Upper lobe of left lung (tissue), 6 donors: Measurements from ENCODE around the gene CCDC149. TPM values are rescaled to one million over a fixed set of nuclear protein-coding genes. Genes with fewer than 3 reads are reported as not detected.

Source experiments
- ATAC-seq, 2 donors: fragments of 200-7000 bp; cut with Tn5 transposase; one replicate each; pipeline ENCODE4 v1.9.1; 2022; ENCODE audit warnings: mild to moderate bottlenecking in 2 of 2, moderate library complexity in 2 of 2; ENCODE audit not compliant: low FRiP score in 2 of 2
- DNase-seq, 2 donors: peaks; one replicate each; pipeline ENCODE4 v3.0.0-alpha.2; 2019 to 2020
- H3K27ac ChIP-seq, 4 donors: fragments of 200-600 bp; sonication (generic); one replicate each; pipeline ENCODE4 v1.5.1; 2016 to 2019
- H3K27me3 ChIP-seq, 4 donors: fragments of 200-600 bp; sonication (generic); one replicate each; pipeline ENCODE4 v1.5.1; 2017 to 2019
- H3K36me3 ChIP-seq, 4 donors: fragments of 200-600 bp; sonication (generic); one replicate each; pipeline ENCODE4 v1.5.1; 2016 to 2019
- H3K4me1 ChIP-seq, 4 donors: fragments of 200-600 bp; sonication (generic); one replicate each; pipeline ENCODE4 v1.5.1; 2018 to 2019
- H3K4me3 ChIP-seq, 4 donors: fragments of 200-600 bp; sonication (generic); one replicate each; pipeline ENCODE4 v1.5.1; 2017 to 2019; ENCODE audit warnings: mild to moderate bottlenecking in 2 of 4, moderate library complexity in 1 of 4
- H3K9me3 ChIP-seq, 4 donors: fragments of 200-600 bp; sonication (generic); one replicate each; pipeline ENCODE4 v1.5.1; 2018 to 2019
- CTCF ChIP-seq, 6 experiments: fragments of 450-650 bp in 4 of 6; fragments of 200-600 bp in 2 of 6; sonication (generic) in 2 of 6; IDR thresholded peaks; one replicate each; pipeline ENCODE4 v1.5.1; 2016 to 2019; ENCODE audit warnings: antibody characterized with exemption in 6 of 6
- EP300 ChIP-seq, 4 donors: sonication (generic); formaldehyde crosslinking; IDR thresholded peaks; one replicate each; pipeline ENCODE4 v1.5.1; 2017; ENCODE audit warnings: antibody characterized with exemption in 4 of 4, control low read depth in 2 of 4
- POLR2A ChIP-seq, 4 donors: fragments of 450-650 bp; IDR thresholded peaks; one replicate each; pipeline ENCODE4 v1.5.1; 2016 to 2017; ENCODE audit warnings: antibody characterized with exemption in 4 of 4, mild to moderate bottlenecking in 2 of 4
- POLR2AphosphoS5 ChIP-seq, 2 donors: sonication (generic); formaldehyde crosslinking; IDR thresholded peaks; one replicate each; pipeline ENCODE4 v1.5.1; 2017; ENCODE audit warnings: antibody characterized with exemption in 2 of 2
- WGBS, 2 donors: methylation state at CpG; one replicate each; pipeline ENCODE4 v1.1.5; 2017 to 2018; 5-methylcytosine and 5-hydroxymethylcytosine counted together
- total RNA-seq, 6 donors: library from RNA; depleted of rRNA in 4 of 6; stranded (reverse); fragments of >200 nt in 4 of 6; gene quantifications; one replicate each; pipeline versions ENCODE4 v1.1.0 to v1.2.1, GENCODE V29; 2016 to 2021
- donor health status: DM: no; HTN: no; CAD: no; lungs with moderate emphysema.
- donor health status: DM: no; HTN: yes; CAD: no; lungs with severe emphysema.

The CCDC149 gene
- total RNA-seq, 6 donors from 2014 or later = 13.4 to 31.3 (median 22.3) TPM

- no peak overlapping the region for H3K27ac ChIP-seq
- H3K9me3 ChIP-seq = no peaks in the 10 kb centered on the region
- no peaks in the 10 kb centered on the region for H3K36me3 ChIP-seq
- TF ChIP-seq POLR2A (IDR thresholded peaks at IDR 0.05) (no peak), CTCF (IDR thresholded peaks at IDR 0.05) (no peak), POLR2AphosphoS5 (IDR thresholded peaks at IDR 0.05) (no peak), EP300 (IDR thresholded peaks at IDR 0.05) (no peak)
- DNase-seq (no peak), ATAC-seq (no peak)
- H3K4me3 ChIP-seq = no peak overlapping the region
- WGBS, 2 donors = 54 to 57% methylated on average over 6 of the region's 6 CpGs
- H3K27me3 ChIP-seq = no peaks in the 10 kb centered on the region
- peaks cover 0 to 5% (median 1%) of the 10 kb centered on the region in 4 donors for H3K4me1 ChIP-seq
These were observed 130.7 kb downstream of the CCDC149 start for GRCh38 chr4:24781999-24782745.

- WGBS, 2 donors = 82 to 97% methylated on average over 2 of the region's 2 CpGs
These were observed 131.8 kb downstream of the CCDC149 start for GRCh38 chr4:24780936-24781495.

GRCh38 chr4:24778464-24779225, 134.2 kb downstream of the CCDC149 start:
- TF ChIP-seq POLR2AphosphoS5 (IDR thresholded peaks at IDR 0.05) (peak; percentile 28 to 61), EP300 (IDR thresholded peaks at IDR 0.05) (peak in 1 of 4 donors; percentile 17), CTCF (IDR thresholded peaks at IDR 0.05) (no peak), POLR2A (IDR thresholded peaks at IDR 0.05) (no peak)
- no peaks in the 10 kb centered on the region for H3K36me3 ChIP-seq
- WGBS, 2 donors = 48 to 53% methylated on average over 3 of the region's 3 CpGs
- H3K27me3 ChIP-seq = no peaks in the 10 kb centered on the region
- H3K9me3 ChIP-seq = no peaks in the 10 kb centered on the region
- no peak overlapping the region for H3K4me3 ChIP-seq
- ATAC-seq = peak in 1 of 2 donors; percentile 90
- H3K27ac ChIP-seq = no peak overlapping the region
- H3K4me1 ChIP-seq = peaks cover 0 to 13% (median 3%) of the 10 kb centered on the region in 4 donors
- DNase-seq = no peak

More at GRCh38 chr4:24780936-24781495, 131.8 kb downstream of the CCDC149 start:
- no peak overlapping the region for H3K4me3 ChIP-seq
- H3K4me1 ChIP-seq = peaks cover 0 to 5% (median 1%) of the 10 kb centered on the region in 4 donors
- TF ChIP-seq POLR2AphosphoS5 (IDR thresholded peaks at IDR 0.05) (no peak), EP300 (IDR thresholded peaks at IDR 0.05) (no peak), POLR2A (IDR thresholded peaks at IDR 0.05) (no peak), CTCF (IDR thresholded peaks at IDR 0.05) (no peak)
- H3K27me3 ChIP-seq = no peaks in the 10 kb centered on the region
- no peaks in the 10 kb centered on the region for H3K9me3 ChIP-seq
- DNase-seq (no peak), ATAC-seq (no peak)
- no peaks in the 10 kb centered on the region for H3K36me3 ChIP-seq
- no peak overlapping the region for H3K27ac ChIP-seq

GRCh38 chr4:24777536-24778463, 135.0 kb downstream of the CCDC149 start:
- TF ChIP-seq CTCF (IDR thresholded peaks at IDR 0.05) (no peak), POLR2A (IDR thresholded peaks at IDR 0.05) (no peak), POLR2AphosphoS5 (IDR thresholded peaks at IDR 0.05) (no peak), EP300 (IDR thresholded peaks at IDR 0.05) (no peak)
- Histone ChIP-seq H3K36me3 (no peaks in the 10 kb centered on the region), H3K27ac (no peak overlapping the region), H3K4me1 (peaks cover 0 to 13% (median 3%) of the 10 kb centered on the region in 4 donors), H3K4me3 (no peak overlapping the region), H3K27me3 (no peaks in the 10 kb centered on the region), H3K9me3 (no peaks in the 10 kb centered on the region)
- no peak for DNase-seq
- WGBS, 2 donors = 66 to 72% methylated on average over 11 of the region's 11 CpGs
- no peak for ATAC-seq
